Right ventricle myocardium superior (tissue), 1 donor: Measurements from ENCODE around the gene MOGAT1. TPM values are rescaled to one million over a fixed set of nuclear protein-coding genes. Genes with fewer than 3 reads are reported as not detected.
"Not testable (repeated sequence)": the region's sequence is repeated elsewhere in the genome, so short reads cannot be mapped to it uniquely, and the experiment has no call there.

ENCODE experiments used
- ATAC-seq: fragments of 200-7000 bp; cut with Tn5 transposase; one replicate; pipeline ENCODE4 v1.9.1; 2020; ENCODE audit warnings: mild to moderate bottlenecking; ENCODE audit not compliant: poor library complexity
- DNase-seq: peaks from one replicate; pipeline ENCODE4 v3.0.0-alpha.2; 2020
- intact Hi-C: fragments of 100-400 bp; cut with DNase I; formaldehyde crosslinking; loops from one replicate; pipeline ENCODE4 v1.11.2; 2022
- total RNA-seq: library from RNA; stranded (reverse); fragmentation: NEBNext Ultra II Directional; extraction: Animal tissue kit (Norgen Biotek cat#: 25700); gene quantifications from one replicate; pipeline ENCODE4 v1.2.1, GENCODE V29; 2021
- donor health status: DM: no; HTN: yes; CAD: no; lungs with severe emphysema.

Gene MOGAT1
- total RNA-seq, 1 donor from 2014 or later: 0.65 TPM

DNA sequence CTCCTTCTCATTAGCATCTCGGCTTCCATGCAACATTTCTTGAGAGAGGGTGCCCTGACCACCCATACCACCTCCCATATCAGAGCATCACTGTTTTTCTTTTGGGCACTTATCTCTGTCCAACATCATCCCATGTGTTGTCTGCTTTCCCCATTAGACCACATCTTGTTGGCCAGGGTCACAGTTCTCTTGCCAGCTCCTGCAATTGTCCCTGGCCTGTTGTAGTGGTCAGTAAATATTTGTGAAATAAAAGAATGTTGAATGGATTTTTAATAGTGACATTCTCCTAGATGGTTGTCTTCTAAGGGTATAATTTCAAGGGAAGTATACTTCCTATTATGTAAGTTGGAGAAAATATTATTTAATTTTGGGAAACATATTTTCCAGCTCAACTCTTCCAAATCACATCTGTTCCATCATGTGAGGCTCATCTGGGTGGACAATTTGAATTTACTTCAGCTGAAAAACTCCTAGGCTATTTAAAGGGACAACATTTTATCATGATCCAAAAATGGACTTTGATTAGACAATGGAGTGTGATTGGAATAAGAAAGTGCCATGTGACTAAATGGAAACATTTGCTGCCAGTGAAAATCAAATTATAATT, 83.0 kb downstream of the MOGAT1 start:
- no peak for ATAC-seq
- DNase-seq: no peak
- intact Hi-C loops: loop anchor here (5.0 kb wide), 1 partner anchor 42 kb away; no protein-coding TSS in a partner anchor

GRCh38 chr2:222755593-222755992, 84.1 kb downstream of the MOGAT1 start:
- DNase-seq, intact Hi-C loops, ATAC-seq: not testable (repeated sequence)

- no peak for DNase-seq
- ATAC-seq: no peak
- intact Hi-C loops: no loop called here
Measured at GRCh38 chr2:222756362-222756831, 84.9 kb downstream of the MOGAT1 start.

DNA sequence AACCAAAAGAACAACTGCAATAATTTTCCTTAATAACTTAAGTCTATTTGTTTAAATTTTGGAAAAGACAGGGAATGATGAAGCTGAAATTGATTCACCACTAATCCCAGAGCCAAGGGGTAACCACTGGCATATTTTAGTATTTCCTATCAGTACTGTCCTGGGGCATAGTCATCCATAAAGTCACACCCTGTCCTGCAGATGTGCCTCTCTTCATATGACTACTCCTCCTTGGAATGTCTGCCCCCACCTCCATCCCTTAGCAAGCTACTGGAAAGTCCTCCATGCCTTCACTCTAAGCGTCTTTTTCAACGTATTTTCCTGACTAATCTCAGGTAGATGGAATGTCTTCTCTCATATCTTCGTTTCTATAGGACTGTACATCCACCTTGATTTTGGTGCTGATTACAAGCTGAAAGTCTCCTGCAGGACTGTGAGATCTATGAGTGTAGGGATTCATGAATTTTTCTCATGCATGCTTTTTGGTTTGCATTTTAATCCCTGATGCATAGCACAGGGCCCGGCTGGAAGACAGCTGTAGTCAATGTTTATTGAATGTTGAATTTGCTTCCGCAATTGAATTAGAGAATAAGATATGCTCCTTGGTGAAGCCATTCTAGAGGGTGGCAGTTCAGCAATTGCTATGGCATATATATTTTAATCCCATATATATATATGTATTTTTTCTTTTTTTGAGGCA, 85.6 kb downstream of the MOGAT1 start:
- DNase-seq (no peak), ATAC-seq (no peak)
- intact Hi-C loops: no loop called here

Other genes with a start within 250 kb of the MOGAT1 start
- 15.3 TPM for gene SGPP2, start 247.1 kb upstream of the MOGAT1 start, total RNA-seq
- gene FARSB, start 15.6 kb upstream of the MOGAT1 start, total RNA-seq: 15.8 TPM
- 50.8 TPM for gene ACSL3, start 189.4 kb downstream of the MOGAT1 start, total RNA-seq